HG03442 (cell line): Measurements from ENCODE around the gene UNC119.

Experiments
- ATAC-seq: cut with Tn5 transposase; IDR thresholded peaks from one replicate; pipeline ENCODE4 v1.9.1; 2021; ENCODE audit warnings: mild to moderate bottlenecking, moderate library complexity; ENCODE audit not compliant: unreplicated experiment

Gene UNC119

DNA sequence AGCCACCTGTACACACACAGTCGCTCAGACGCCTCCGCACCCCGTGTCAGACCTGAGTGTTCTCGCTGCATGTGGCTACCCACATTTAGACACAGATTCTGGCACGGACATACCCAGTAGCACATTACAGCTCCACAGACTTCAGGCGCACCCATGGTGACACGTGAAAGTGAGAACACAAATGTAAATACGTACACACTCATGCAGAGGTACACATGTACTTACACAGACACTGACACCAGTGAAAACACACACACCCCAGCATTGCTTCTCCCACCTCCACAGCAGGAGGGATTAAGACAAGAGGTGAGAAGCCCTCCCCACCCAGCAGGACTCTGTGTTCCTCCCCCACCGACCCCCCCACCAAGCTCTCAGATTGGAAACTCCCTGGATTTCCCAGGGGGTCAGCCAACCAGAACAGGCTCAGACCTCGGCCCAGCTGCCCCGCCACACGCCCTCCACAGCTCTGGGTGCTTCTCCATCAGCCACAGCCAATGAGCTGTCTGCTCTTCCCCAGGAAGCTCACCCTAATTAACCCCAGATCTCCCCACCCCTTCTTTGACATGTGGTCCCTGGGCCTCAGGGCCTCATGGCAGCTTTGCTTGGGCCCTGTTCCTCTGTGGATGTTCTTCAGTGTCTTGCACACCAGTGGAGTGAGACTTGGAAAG lies 51.6 kb downstream of the UNC119 start:
- peak; percentile 55 for ATAC-seq

DNA sequence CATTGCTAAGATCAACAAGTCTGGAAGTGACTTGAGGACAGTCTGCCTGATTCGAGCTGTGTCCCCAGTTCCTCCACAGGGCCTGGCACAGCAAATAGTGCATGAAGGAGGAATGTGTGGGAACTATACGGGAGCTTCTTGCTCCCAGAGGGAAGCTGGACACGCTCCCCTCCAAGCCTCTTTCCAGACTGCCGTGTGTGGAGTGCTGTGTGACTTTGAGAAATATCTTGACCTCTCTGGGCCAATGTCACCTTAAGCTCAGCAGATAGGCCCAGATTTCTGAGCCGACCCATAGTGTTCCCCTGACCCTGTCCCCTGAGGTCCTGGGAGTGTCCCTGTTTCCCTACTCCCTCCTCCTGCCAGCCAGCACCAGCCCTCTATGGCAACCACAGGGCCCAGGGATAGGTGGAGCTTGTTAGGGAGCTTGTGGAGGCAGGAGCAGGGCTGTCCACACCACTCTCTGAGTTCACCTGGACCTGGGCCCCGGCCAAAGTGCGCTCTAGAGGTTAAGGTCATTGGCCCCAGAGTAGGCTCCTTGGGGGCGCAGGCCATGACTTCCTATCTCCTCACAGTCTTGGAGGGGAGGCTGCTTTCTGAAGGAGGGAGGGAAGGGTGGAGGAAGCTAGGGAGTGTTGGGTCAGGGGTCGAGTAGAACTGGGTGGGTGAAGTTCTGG lies 52.6 kb downstream of the UNC119 start:
- ATAC-seq = no peak

GRCh38 chr17:28499364-28499664 lies 53.1 kb downstream of the UNC119 start:
- ATAC-seq = no peak

GRCh38 chr17:28498652-28499363 lies 53.6 kb downstream of the UNC119 start:
- no peak for ATAC-seq

DNA sequence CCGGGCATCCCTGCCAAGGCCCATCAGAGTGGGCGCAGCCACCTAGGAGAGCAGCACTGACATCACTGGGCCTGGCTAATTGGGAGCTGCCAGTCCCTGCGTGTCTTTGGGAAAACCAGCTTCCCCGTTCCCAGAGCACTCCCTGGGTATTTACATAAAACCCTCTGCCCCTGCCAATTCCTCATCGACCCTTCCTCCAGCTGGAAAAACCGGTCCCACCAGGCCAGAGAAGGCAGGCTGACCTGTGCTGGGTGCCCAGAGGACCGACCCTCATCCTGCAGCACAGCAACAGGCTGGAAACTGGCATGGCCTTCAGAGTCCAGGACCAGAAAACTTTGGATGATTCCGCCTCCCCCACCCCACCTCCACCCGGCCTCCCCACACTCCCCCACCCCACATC lies 54.5 kb downstream of the UNC119 start:
- no peak for ATAC-seq
